Stimulated activated CD8-positive, alpha-beta memory T cell treated with anti-CD3 and anti-CD28 coated beads, Interleukin-4, amount 100 ng/mL, for 24 hours (primary cell): ENCODE results near the gene ST3GAL3.

Source experiments
- DNase-seq: peaks from one replicate; pipeline ENCODE4 v3.0.0-alpha.2; 2020; ENCODE audit warnings: low read depth

Gene ST3GAL3

DNA sequence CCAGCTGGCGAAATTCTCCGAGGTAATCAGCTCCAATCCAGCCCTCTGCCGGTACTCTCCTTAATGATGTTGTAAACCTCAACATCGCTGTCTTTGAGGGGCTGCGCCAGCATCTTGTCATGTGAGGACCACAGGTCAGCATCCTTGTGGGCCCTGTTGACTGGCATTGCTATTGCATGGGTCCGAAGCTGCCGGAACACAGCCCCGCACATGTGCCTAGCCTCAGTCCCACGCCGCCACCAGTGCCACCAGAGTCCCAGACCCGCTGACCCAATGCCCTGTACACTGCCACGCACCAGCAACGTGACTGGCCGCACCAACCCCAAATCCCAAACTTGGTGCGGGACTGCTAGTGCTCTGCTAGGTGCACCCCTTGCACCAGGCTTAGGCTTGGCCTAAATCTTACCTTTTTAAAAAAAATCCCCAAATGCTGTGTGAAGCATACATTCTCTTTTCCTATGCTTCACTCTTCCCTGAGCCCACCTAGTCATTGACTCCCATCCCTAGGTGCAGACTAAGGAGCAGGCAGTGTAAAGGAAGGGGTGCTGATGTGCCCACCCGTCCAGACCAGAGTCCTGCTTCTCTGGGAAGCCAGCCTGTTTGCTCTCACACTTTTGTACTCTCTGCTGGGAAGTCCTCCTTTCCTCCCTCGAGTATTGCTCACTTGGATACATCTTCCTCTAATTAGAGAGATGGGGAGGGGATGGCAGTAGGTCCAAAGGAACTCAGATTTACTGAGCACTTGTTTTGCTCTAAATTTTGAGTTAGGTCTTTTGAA is 144.4 kb downstream of the ST3GAL3 start:
- no peak for DNase-seq

DNA sequence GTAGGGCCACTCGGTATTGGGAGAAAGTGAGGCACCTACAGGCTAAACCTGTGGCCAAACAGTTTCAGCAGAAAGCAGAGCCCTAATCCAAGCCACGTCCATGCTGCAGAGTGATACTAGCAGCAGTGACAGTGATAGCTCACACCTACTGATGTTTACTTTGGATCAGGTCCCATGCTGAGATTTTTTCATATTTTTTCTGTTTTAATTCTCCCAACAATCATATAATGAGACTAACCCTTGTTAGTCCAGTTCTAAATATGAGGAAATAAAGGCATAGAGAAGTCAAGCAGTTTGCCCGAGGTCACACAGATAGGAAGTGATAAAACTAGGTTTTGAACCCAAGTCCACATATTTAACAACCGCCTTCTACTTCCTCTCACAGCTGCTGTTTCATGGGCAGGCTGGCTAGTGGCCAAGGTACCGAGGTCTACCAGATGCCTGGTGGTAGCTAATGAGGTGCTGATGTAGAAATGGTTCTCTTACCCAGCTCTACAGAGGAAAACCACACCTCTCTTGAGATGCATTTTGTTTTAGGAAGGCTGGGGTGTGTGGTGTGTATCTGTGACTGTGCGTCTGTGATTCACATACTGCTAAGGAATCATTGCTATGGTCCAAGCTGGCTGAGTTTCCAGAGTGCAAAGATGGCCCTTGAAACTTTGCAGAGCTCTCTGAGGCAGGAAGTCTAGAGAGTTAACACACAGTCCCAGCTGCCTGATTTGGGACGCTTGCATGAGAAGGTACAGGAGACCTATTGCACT is 146.0 kb downstream of the ST3GAL3 start:
- no peak for DNase-seq

DNA sequence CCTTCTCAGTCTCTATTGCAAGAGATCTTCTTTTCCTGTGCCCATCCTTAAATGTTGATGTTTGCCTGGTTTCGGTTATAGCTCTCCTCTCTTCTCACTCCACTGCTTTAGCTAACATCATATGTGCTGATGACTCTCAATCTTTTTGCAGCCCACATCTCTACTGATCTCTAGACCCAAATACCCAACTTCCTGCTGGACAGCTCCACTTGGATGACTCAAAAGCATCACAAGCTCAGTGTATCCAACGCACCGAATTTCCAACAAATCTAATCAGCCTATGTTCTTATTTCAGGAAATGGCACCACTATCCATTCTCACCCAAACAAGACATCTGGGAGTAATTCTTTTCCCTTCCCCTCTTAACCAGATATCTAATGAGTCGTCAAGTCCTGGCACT is 147.1 kb downstream of the ST3GAL3 start:
- no peak for DNase-seq

DNA sequence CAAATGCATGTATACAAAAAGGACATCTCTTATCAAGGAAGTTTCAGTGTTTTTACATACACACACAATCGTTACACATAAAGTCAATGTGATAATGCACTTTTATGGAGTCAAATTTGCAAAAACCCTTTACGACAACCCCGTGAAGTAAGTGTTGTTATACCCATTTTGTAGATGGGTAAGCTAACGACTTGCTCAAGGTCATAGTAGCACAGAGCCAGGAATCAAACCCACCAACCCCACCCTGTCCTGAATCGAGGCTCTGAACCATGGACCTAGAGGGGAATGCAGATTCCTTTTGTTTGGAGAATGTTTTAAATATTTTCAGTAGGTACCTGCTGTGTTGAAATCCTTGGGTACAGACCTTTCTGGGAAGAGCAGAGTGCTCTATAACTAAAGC is 148.9 kb downstream of the ST3GAL3 start:
- DNase-seq, result no peak

DNA sequence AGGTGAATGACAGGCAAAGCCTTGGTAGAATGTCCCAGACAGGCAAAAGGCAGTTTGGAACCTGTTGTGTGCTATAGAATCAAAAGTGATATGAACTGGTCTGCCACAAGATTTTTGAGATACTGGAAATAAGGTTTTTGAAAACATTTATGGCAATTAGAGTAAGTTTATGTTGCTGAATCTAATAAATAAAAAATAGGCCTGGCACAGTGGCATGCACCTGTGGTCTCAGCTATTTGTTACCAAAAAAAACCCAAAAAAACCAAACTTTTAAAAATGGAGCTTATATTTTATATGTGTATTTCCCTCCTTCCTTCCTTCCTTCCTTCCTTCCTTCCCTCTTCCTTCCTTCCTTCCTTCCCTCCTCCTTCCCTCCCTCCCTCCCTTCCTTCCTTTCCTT is 149.8 kb downstream of the ST3GAL3 start:
- DNase-seq, result no peak

DNA sequence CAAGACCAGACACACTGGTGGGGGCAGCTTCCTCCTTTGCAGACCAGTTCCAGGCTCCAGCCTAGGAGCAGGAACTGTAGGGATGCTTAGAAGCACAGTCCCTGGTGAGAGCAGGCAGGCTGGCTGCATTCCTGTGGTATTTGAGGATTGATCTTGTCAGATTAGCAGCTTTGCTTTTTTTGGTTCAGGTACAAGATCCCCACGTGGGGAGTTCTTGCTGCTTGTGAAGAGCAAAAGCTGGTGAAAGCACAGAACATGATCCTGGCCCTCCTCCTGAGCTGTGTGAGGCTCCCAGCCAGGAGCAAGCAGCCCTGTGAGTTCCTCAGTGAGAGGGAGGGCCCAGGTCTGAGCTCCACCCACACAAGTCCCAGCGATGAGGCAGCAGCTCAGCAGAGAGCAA is 151.0 kb downstream of the ST3GAL3 start:
- no peak for DNase-seq

DNA sequence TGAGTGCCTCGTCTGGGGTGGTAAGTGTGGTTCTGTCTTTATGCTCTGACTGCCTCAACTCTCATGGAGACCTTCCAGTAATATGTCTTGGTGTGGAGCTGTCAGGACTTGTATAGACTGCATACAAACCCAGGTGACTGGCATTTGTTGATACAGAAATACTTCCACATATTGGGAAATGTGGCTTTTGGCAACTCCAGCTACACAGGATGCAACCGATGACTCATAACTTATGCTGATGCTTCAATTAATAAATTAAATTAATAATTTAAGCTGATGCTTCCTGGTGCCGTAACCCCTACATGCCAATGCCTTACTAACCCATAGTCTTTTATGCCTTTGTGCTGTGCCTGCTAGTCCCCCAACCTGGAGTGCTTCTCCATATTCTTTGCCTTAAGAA is 154.0 kb downstream of the ST3GAL3 start:
- no peak for DNase-seq

DNA sequence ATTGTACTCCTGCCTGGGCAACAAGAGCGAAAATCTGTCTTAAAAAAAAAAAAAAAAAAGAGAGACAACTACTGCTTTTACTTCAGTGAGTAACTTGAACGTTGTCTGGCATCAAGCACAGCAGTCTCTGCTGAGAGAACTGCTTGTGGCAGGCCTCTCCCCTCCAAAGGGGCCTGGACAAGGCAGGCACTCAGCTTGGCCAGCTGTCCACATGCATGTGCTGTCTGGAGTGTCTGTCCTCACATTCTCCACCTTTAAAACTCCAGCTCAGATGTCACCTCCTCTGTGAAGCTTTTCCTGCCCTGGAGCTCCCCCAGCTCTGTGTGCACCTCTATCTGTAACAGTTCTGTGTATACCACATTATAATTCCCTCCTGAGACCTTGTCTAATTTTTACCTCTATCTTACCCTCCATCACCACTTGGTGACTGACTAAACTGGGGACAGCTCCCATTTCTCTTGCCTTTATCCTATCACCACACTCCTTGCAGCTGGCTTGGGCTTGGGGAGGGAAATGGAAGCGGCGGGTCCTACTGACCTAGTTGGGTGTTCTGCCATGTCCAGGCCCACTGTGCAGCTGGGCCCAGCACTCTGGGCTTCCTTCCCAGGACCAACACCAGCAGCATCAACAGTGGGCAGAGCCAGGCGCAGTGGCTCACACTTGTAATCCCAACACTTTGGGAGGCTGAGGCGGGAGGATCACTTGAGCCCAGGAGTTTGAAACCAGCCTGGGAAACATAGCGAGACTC is 154.8 kb downstream of the ST3GAL3 start:
- DNase-seq, result no peak

DNA sequence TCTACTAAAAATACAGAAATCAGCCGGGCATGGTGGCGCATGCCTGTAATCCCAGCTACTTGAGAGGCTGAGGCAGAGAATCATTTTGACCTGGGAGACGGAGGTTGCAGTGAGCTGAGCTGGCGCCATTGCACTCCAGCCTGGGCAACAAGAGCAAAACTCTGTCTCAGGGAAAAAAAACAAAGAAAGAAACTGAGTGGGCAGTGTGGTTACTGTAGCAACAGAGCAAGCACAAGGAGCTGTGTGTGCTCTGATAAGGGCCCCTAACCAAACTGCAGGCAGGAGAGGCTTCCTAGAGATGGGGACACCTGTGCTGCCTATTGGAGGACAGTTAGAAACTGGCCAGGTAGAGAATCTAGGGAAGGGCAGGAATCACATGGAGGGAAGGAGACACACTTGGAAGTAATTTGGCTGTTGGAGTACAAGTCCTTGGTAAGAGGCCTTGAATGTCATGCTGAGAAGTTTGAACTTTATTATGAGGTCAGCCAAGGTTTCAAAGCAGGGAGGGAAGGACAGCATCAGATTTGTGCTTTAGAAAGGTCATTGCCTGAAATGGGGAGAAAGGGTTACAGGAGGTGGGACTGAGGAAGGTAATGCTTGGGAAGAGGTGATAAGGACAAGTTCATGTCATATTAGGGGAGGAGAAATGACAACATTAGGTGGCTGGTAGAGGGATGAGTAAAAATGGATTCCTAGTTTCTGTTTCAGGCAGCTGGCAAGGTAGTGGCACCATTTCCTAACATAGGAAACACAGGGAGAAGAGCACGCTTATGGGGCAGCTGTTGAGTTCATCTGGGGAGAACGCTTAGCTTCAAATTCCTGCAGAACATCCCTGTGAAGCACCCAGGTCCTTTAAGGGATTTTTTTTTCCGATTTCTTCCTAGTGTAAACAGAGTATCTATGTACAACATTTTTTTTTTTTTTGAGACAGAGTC is 157.0 kb downstream of the ST3GAL3 start:
- DNase-seq, result no peak

DNA sequence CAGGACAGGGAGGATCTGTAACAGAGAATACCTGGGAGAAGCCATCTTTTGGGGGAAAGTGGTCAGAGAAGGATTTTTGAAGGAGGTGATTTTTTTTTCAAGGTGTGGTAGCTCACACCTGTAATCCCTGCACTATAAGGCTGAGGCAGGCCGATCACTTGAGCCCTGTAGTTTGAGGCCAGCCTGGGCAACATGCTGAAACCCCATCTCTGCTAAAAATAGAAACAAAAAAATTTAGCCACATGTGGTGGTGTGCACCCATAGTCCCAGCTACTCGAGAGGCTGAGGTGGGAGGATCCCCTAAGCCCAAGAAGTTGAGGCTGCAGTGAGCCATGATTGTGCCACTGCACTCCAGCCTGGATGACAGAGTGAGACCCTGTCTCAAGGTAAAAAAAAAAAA is 158.9 kb downstream of the ST3GAL3 start:
- no peak for DNase-seq

DNA sequence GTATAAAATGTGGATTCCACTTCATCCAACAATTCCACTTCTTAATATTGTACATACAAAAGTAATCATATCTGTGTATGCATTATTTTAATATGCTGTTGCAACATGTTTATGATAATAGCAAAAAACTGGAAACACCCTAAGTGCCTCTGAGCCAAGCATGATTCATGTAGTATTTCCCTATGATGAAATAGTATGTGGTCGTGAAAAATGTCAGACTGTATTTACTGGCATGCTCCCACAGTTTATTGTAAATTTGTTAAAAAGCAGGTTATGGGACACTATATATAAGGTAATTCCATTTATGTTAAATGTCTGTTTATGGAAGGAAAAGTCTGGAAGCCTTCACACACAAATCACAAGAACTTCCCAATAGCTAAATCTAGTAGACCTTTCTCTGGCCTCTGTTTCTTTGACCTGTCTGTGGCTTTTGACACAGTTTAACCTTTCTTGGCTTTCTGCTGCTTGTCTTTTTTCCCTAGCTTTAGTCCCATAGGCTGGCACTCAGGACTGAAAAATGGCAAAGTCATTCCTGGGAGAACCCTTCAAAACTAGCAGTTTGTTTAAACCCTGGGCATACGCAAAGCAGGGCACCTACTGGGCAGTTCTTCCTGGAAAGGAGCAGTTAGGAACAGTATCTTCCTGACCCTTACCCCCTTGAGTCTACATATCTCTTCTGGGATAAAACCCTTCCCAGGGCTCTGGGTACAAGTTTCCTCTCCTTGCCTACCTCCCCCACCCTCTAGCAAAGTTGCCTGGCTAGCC is 160.8 kb downstream of the ST3GAL3 start:
- DNase-seq, result no peak

DNA sequence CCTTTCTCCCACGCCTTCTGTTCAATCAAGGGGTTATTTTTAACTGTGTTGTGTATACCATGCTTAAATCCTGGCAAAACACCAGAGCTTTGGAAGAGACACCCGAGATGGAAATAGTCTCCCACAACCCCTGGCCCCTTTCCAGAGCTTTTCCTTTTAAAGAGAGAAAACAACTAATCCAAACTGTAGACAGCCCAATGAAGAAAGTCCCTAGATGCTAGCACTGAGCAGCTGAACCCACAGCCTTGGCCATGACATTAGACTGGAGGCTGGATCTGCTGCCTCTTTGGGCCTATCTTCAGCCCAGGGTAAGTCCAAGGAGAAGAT is 161.4 kb downstream of the ST3GAL3 start:
- no peak for DNase-seq

DNA sequence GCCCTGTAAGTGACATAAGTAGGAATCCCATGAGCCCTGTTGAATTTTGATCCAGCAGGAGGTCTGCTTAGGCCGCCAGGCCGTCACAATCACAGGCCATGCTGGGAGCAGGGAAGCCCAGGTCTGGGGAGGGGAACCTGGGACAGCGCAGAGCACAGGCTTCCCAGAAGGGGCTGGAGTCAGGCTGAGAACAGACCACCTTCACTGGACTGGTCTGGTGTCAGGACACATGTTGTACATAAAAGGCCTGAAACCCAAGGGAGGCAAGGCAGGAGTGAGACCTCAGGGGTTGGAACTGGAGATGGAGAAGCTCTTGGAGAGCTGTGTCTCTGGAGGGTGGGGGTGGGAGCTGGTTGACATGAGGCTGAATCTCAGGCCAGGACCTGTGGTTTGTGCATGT is 163.0 kb downstream of the ST3GAL3 start:
- no peak for DNase-seq

DNA sequence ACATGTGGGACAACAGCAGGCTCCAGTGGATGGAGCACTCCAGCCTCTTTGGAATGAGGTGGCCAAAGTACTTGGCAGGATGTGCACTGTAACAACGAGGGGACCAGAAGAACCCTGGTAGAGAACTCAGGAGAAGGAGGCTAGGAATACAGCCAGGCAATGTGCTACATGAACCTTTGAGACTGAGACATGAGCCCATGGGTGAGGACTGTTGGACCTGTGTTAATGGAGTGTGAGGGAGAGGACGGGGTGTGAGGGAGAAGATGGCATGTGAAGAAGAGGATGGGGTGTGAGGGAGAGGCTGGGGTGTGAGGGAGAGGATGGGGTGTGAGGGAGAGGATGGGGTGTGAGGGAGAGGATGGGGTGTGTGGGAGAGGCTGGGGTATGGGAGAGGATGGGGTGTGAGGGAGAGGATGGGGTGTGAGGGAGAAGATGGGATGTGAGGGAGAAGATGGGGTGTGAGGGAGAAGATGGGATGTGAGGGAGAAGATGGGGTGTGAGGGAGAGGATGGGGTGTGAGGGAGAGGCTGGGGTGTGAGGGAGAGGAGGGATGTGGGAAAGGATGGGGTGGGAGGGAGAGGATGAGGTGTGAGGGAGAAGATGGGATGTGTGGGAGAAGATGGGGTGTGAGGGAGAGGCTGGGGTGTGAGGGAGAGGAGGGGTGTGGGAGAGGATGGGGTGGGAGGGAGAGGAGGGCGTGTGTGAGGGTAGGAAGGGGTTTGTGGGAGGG is 164.0 kb downstream of the ST3GAL3 start:
- no peak for DNase-seq

DNA sequence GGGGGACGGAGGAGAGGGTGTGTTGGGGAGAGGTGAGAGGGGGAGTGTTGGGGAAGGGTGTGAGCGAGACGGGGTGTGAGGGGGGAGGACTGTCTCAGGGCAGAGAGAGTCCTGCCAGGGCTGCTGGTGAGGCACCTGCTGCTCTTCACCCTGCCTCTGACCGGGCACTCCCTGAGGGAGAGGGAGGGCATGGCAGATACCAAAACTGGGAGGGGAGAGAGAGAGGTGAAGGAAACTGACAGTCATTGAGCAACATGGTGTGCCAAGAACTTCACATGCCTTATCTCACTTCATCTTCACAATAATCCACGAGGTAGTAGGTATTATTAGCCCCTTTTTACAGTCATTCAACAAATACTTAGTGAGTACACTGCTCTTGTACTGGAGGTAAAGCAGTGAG is 164.9 kb downstream of the ST3GAL3 start:
- DNase-seq, result no peak

DNA sequence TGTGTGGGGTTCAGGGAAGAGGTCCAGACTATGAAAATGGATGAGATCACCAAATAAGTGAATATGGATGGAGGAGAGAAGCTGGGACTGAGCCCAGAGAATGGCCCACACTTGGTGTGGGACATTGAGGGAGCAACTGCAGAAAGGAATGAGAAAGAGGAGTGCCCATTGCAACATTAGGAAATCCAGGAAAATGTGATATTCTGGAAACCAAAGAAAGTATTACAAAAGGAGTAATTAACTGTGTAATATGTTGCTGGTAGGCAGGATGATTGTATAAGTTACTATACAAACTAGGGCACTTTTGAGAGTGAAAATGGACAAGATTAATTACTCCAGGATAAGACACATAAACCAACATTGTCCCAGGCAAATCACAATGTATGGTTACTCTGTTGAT is 166.5 kb downstream of the ST3GAL3 start:
- DNase-seq, result no peak

DNA sequence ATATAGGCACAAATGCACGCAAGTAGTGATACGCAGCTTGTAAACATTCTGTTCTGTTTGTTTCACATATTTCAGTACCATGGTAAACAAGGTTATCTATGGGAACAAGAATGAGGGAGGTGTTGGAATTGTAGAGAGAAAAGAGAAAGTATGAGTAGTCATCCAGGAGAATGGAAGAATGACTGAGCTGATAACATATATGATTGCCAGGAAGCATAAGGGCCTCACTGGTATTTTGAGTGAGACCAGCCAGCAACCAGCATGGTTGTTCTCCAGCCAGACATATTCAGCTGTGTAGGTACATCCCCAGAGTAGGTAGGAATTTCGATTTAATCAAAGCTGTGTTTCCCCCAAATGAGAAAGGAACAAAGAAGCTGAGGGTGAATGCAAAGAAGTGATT is 167.4 kb downstream of the ST3GAL3 start:
- DNase-seq, result no peak

DNA sequence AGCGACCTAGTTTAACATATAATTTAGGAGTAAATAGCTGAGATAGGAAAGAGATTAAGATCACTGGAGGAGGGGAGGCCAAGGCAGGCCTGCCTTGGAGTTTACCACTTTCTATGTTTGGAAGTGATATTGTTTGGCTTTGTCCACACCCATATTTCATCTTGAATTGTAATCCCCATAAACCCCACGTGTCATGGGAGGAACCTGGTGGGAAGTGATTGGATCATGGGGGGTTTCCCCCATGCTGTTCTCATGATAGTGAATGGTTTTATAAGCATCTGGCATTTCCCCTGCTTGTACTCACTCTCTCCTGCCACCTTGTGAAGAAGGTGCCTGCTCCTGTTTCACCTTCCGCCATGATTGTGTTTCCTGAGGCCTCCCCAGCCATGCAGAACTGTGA is 168.0 kb downstream of the ST3GAL3 start:
- DNase-seq, result no peak

DNA sequence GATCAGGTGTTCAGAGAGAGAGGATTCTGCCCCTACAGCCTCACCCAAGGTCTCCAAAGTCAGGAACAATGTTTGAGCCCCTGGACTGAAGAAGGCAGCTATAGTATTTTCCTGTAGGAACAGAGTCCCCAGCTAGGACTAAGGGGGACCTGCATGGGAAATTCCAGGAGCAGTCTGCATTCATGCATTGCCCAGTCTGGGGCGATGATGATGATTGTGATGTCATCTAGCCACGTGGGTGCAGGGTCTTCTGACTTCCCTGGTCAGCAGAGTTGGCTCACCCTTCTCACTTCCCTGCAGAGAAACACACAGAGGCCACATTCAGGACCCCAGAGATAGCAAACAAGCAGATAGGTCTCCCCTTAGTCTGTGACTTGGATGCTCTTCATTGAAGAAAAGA is 169.8 kb downstream of the ST3GAL3 start:
- no peak for DNase-seq

DNA sequence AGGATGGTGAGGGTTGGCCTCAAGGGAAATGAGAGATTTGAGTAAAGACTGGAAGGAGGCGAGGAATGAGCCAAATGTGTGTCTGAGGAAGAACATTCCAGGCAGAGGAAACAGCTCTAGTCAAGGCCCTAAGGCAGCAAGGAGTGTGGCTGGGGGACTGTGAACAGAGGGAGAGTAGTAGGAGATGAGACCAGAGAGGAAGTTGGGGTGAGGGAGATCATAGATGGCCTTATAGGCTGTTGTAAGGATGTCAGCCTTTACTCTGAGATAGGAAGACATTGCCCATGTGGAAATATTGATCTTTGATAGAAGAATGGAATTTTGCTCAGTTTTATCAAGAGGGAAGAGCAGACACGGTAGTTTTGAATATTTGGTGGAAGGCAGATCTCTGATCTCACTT is 171.1 kb downstream of the ST3GAL3 start:
- no peak for DNase-seq

DNA sequence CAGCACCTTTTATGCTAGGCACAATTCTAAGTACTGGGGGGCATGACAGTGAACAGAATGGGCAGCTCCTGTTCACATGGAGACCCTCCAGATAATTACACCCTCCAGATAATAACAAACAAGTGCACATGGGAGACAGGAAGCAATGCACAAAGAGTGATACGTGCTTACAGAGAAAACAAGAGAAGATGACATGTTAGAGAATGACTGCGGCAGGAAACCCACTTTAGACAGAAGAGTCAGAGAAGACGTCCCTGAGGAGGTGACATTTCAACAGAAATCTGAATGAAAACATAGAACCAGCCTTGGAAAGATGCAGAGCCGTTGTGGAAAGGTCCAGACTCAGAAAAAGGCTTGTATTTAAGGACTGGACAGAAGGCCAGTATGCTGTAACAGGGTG is 171.5 kb downstream of the ST3GAL3 start:
- no peak for DNase-seq
